WERI-Rb-1 (cell line): ENCODE data around the gene TMEM134.

Experiments
- DNase-seq: peaks from one replicate; pipeline ENCODE4 v3.0.0-alpha.2; 2020
- H3K27ac ChIP-seq: fragments of 250-450 bp; sonication (Bioruptor Pico); 2 replicates; pipeline ENCODE4 v1.5.1; 2020; ENCODE audit warnings: mild to moderate bottlenecking, moderate library complexity
- H3K27me3 ChIP-seq: fragments of 250-450 bp; sonication (Bioruptor Pico); 2 replicates; pipeline ENCODE4 v1.5.1; 2021; ENCODE audit warnings: mild to moderate bottlenecking, low read depth, moderate library complexity; ENCODE audit not compliant: insufficient read depth, severe bottlenecking
- H3K36me3 ChIP-seq: fragments of 250-450 bp; sonication (Bioruptor Pico); 2 replicates; pipeline ENCODE4 v1.5.1; 2020; ENCODE audit warnings: mild to moderate bottlenecking, moderate library complexity
- H3K4me3 ChIP-seq: 2 replicates; pipeline ENCODE4 v1.5.1; 2011; ENCODE audit warnings: low read depth, mild to moderate bottlenecking, control low read depth, low read length
- H3K9me3 ChIP-seq: fragments of 250-450 bp; sonication (Bioruptor Pico); 2 replicates; pipeline ENCODE4 v1.5.1; 2021; ENCODE audit warnings: mild to moderate bottlenecking, moderate library complexity; ENCODE audit not compliant: severe bottlenecking
- TF ChIP-seq, protein P1 (sequence below): IDR thresholded peaks from 2 replicates; pipeline ENCODE4 v1.5.1; 2011; ENCODE audit warnings: low read depth, mild to moderate bottlenecking, control low read depth, inconsistent platforms, low read length

The TMEM134 gene

DNA sequence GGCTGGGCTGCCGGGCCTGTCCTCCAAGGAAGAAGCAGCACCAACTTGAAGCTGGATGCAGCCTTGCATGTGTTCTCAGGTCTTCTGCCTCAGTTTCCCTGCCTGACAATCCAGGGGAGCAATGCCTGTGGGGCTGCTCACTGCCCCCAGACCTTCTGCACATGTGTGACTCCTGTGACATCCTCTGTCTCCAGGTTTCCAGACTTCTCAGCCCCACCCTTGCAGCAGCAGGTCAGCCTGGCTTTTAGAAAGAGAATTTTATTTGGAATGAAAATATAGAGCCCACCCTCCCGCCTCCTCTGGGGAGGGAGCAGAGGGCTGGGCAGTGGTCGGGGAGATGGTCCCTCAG is 31.3 kb downstream of the TMEM134 start:
- no peak overlapping the region for H3K27ac ChIP-seq
- H3K4me3 ChIP-seq: no peak overlapping the region
- H3K36me3 ChIP-seq: peaks cover 64% of the 10 kb centered on the region
- no peaks in the 10 kb centered on the region for H3K9me3 ChIP-seq
- no peaks in the 10 kb centered on the region for H3K27me3 ChIP-seq
- DNase-seq: no peak
- TF ChIP-seq, protein P1, sequence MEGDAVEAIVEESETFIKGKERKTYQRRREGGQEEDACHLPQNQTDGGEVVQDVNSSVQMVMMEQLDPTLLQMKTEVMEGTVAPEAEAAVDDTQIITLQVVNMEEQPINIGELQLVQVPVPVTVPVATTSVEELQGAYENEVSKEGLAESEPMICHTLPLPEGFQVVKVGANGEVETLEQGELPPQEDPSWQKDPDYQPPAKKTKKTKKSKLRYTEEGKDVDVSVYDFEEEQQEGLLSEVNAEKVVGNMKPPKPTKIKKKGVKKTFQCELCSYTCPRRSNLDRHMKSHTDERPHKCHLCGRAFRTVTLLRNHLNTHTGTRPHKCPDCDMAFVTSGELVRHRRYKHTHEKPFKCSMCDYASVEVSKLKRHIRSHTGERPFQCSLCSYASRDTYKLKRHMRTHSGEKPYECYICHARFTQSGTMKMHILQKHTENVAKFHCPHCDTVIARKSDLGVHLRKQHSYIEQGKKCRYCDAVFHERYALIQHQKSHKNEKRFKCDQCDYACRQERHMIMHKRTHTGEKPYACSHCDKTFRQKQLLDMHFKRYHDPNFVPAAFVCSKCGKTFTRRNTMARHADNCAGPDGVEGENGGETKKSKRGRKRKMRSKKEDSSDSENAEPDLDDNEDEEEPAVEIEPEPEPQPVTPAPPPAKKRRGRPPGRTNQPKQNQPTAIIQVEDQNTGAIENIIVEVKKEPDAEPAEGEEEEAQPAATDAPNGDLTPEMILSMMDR: no peak

DNA sequence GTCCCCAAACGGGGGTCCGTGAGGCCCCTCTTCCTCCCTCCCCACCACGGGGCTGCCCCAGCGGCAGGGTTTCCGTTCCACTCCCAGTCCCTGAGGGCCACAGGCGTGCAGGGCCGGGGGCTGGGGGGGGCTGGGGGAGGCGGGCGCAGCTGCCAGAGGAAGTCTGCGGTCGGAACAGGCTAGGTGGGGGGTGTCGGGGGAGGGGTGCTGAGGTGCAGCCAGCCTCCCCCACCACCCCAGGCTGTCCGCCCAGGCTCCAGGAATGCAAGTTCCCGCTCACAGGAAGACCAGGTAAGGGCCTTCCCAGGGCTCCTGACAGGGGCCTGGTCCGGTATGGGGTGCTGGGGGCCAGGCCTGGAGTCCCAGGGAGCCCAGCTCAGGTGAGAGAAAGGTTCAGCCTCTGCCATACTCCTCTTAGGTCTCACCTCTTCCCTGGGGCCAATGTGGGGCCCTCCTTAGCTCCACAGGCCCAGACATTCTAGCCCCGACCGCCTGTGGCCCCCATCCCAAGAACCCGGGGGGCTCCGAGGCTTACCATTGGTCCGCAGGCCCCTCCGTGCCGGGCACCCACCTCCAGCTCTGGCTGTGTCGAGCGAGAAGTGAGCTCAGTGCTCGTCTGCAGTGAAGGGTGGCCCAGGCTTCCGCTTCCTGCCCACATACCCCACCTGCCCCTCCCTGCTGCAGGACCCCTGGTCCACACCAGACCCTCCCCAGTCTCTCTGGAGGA is 31.8 kb downstream of the TMEM134 start, which contains the start of gene PTPRCAP:
TSS of gene PTPRCAP (minus strand) at position 601 of the 727 bp plus-strand sequence. CDS start at position 538, 63 bp downstream.
- Histone ChIP-seq H3K27ac (peak within 1 kb of the TSS; percentile 25), H3K4me3 (no peak within 1 kb of the TSS), H3K27me3 (no peaks in the 10 kb centered on the region), H3K9me3 (no peaks in the 10 kb centered on the region), H3K36me3 (peaks cover 69% of the 10 kb centered on the region)
- DNase-seq: no peak
- TF ChIP-seq, protein P1: no peak

- Histone ChIP-seq H3K27ac (peak overlapping the region; percentile 25), H3K4me3 (no peak overlapping the region), H3K9me3 (no peaks in the 10 kb centered on the region), H3K36me3 (peaks cover 76% of the 10 kb centered on the region), H3K27me3 (no peaks in the 10 kb centered on the region)
- TF ChIP-seq, protein P1: no peak
- DNase-seq: peak; percentile 43
Measured at GRCh38 chr11:67436459-67437081, 32.5 kb downstream of the TMEM134 start.

DNA sequence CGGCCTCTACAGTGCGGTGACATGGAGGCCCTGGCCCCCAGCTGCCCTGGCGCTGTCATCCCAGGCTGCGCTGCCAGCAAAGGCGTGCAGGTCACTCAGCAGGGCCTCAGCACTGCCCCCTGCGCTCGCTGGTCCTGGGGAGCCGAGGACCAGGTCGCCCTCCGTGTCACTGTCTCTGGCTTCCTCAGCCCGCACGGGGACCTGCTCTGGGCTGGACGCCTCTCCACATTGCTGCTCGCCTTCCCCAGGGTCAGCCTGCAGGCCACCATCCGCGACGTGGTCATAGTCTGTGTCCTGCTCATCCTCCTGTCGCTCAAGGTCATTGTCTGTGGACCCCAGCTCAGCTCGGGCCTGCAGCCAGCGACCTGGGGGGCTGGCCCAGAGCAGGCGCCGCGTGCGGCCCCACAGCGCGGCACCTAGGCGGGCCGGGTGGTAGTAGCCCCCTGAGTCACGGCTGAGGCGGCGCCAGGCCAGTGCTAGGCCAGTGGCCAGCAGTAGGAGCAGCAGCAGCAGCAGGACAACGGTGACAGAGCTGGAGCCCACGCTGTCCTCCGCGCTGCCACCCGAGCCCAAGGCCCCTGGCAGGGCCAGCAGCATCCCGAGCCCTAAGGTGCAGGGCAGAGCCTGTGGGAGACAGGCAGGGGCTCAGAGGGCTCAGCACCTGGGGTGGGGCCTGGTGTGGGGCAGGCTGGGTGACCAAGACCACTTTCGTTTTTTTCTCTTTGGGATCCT is 33.2 kb downstream of the TMEM134 start:
- Histone ChIP-seq H3K27ac (peak overlapping the region; percentile 25), H3K36me3 (peaks cover 82% of the 10 kb centered on the region), H3K9me3 (no peaks in the 10 kb centered on the region), H3K27me3 (no peaks in the 10 kb centered on the region), H3K4me3 (no peak overlapping the region)
- no peak for DNase-seq
- TF ChIP-seq, protein P1: no peak

DNA sequence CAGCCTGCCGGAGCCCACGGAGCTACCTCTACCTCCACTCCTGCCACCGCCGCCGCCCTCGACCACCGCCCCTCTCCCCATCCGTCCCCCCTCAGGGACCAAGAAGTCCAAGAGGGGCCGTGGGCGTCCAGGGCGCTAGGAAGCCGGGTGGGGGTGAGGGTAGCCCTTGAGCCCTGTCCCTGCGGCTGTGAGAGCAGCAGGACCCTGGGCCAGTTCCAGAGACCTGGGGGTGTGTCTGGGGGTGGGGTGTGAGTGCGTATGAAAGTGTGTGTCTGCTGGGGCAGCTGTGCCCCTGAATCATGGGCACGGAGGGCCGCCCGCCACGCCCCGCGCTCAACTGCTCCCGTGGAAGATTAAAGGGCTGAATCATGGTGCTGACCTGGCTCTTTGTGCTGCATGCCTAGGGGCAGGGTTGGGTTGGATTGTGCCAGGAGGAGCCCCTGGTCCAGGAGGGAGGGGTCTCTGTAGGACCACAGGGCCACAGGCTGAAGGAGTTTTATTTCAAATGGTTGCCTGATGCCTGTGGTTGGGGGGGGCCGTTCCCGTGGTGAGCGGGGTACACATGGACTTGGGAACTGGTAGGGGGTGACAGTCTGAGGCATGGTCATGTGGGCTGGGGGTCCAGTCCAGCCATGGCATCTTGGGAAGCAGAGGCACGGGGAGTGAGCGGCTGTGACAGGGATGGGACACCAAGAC is 33.9 kb downstream of the TMEM134 start:
- H3K9me3 ChIP-seq: no peaks in the 10 kb centered on the region

More for the DNA sequence above, 33.9 kb downstream of the TMEM134 start:
- Histone ChIP-seq H3K27me3 (no peaks in the 10 kb centered on the region), H3K4me3 (no peak overlapping the region), H3K36me3 (peaks cover 82% of the 10 kb centered on the region), H3K27ac (no peak overlapping the region)
- TF ChIP-seq, protein P1: no peak
- no peak for DNase-seq
